Natural killer cell (primary cell): ENCODE data around the gene PKN2. TPM values are rescaled to one million over a fixed set of nuclear protein-coding genes. Genes with fewer than 3 reads are reported as not detected.

ENCODE experiments used
- ATAC-seq, 3 donors: fragments of 150-1000 bp in 2 of 3; fragments of 200-7000 bp in 1 of 3; cut with Tn5 transposase; 1 replicate in 1 of 3; 2 replicates in 2 of 3; pipeline ENCODE4 v1.10.0; 2021; ENCODE audit warnings: mild to moderate bottlenecking in 2 of 3, moderate library complexity in 2 of 3
- DNase-seq, 2 donors: peaks; one replicate each; pipeline versions ENCODE4 v3.0.0 to v3.0.0-alpha.2; 2013 to 2021; ENCODE audit warnings: mixed read lengths in 1 of 2
- H3K27ac ChIP-seq: one replicate; pipeline ENCODE4 v1.5.1; 2013; ENCODE audit warnings: mild to moderate bottlenecking, low read length
- H3K27me3 ChIP-seq: one replicate; pipeline ENCODE4 v1.6.1; 2013; ENCODE audit warnings: low read length; ENCODE audit not compliant: control insufficient read depth, insufficient read depth
- H3K36me3 ChIP-seq: one replicate; pipeline ENCODE4 v1.6.1; 2013; ENCODE audit warnings: low read length; ENCODE audit not compliant: control insufficient read depth, insufficient read depth
- H3K4me1 ChIP-seq: one replicate; pipeline ENCODE4 v1.6.1; 2013; ENCODE audit warnings: low read length; ENCODE audit not compliant: control insufficient read depth, insufficient read depth
- H3K4me3 ChIP-seq: one replicate; pipeline ENCODE4 v1.5.1; 2013; ENCODE audit warnings: low read length
- H3K9me3 ChIP-seq: one replicate; pipeline ENCODE4 v1.6.1; 2013; ENCODE audit warnings: low read length; ENCODE audit not compliant: control insufficient read depth, insufficient read depth
- H3K27ac Mint-ChIP-seq, 2 donors: one replicate each; pipeline ENCODE4 v1.8.0; 2022; ENCODE audit warnings: mild to moderate bottlenecking in 2 of 2, mixed read lengths in 2 of 2, moderate library complexity in 1 of 2
- H3K27me3 Mint-ChIP-seq, 2 donors: one replicate each; pipeline ENCODE4 v1.8.0; 2022; ENCODE audit warnings: low read depth in 2 of 2, mixed read lengths in 2 of 2
- H3K36me3 Mint-ChIP-seq: one replicate; pipeline ENCODE4 v1.8.0; 2022; ENCODE audit warnings: mixed read lengths
- H3K4me1 Mint-ChIP-seq, 2 donors: one replicate each; pipeline ENCODE4 v1.8.0; 2022; ENCODE audit warnings: mixed read lengths in 2 of 2
- H3K4me3 Mint-ChIP-seq: one replicate; pipeline ENCODE4 v1.8.0; 2022; ENCODE audit warnings: mild to moderate bottlenecking, moderate library complexity, mixed read lengths
- H3K9me3 Mint-ChIP-seq, 2 donors: one replicate each; pipeline ENCODE4 v1.8.0; 2022; ENCODE audit warnings: mixed read lengths in 2 of 2
- WGBS: methylation state at CpG from one replicate; pipeline ENCODE4 v1.1.7; 2013; ENCODE audit warnings: missing lambda C conversion rate; ENCODE audit not compliant: insufficient coverage; 5-methylcytosine and 5-hydroxymethylcytosine counted together
- intact Hi-C: fragments of 100-400 bp; cut with micrococcal nuclease; formaldehyde crosslinking; loops from one replicate; pipeline ENCODE4 v1.14.2; 2022
- total RNA-seq, 4 donors: library from RNA; stranded (reverse); fragments of 120-200 nt in 1 of 4; gene quantifications; one replicate each; pipeline versions ENCODE4 v1.2.3 to v1.2.4, GENCODE V29; 2013 to 2022
- TF ChIP-seq, protein P1 (sequence below): fragments of 200-600 bp; IDR thresholded peaks from one replicate; pipeline ENCODE4 v1.8.0; 2022; ENCODE audit warnings: antibody characterized with exemption

Gene PKN2
- total RNA-seq, 3 donors from 2014 or later (not counting 1 experiment from before 2014, with no cell fraction given), result 40.8 to 50.1 (median 47.2) TPM

GRCh38 chr1:88673446-88673845 is 10.6 kb upstream of the PKN2 start:
- Histone ChIP-seq H3K27me3 (peaks cover 3% of the 10 kb centered on the region), H3K4me1 (no peaks in the 10 kb centered on the region), H3K9me3 (no peaks in the 10 kb centered on the region), H3K4me3 (no peak overlapping the region), H3K36me3 (no peaks in the 10 kb centered on the region), H3K27ac (no peak overlapping the region)
- DNase-seq, result no peak
- Mint-ChIP-seq H3K36me3 (no peaks in the 10 kb centered on the region), H3K4me3 (no peak overlapping the region), H3K4me1 (no peaks in the 10 kb centered on the region), H3K27me3 (peaks cover 12 to 14% of the 10 kb centered on the region in 2 donors), H3K27ac (no peak overlapping the region), H3K9me3 (no peaks in the 10 kb centered on the region)
- TF ChIP-seq, protein P1, sequence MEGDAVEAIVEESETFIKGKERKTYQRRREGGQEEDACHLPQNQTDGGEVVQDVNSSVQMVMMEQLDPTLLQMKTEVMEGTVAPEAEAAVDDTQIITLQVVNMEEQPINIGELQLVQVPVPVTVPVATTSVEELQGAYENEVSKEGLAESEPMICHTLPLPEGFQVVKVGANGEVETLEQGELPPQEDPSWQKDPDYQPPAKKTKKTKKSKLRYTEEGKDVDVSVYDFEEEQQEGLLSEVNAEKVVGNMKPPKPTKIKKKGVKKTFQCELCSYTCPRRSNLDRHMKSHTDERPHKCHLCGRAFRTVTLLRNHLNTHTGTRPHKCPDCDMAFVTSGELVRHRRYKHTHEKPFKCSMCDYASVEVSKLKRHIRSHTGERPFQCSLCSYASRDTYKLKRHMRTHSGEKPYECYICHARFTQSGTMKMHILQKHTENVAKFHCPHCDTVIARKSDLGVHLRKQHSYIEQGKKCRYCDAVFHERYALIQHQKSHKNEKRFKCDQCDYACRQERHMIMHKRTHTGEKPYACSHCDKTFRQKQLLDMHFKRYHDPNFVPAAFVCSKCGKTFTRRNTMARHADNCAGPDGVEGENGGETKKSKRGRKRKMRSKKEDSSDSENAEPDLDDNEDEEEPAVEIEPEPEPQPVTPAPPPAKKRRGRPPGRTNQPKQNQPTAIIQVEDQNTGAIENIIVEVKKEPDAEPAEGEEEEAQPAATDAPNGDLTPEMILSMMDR, result no peak
- no peak for ATAC-seq
- intact Hi-C loops, result no loop called here

DNA sequence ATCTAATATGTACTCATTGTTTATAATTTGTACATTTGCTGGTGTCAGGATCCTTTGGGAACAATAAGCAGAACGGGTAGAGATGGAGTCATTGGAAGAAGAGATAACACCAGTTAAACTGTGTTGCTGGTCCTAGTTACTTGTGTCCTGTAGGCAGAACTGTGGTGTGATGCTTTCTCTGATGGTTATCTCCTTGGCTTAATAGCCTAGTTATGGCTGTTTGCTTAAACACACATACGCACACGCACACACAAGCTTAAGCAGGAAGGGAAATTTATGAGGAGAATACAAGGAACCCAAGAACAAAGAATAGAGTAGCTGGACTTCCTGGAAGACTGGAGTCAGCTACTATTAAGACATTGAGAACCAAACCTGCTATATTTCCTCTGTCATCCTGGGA is 5.7 kb upstream of the PKN2 start:
- no peak for ATAC-seq
- Histone ChIP-seq H3K36me3 (no peaks in the 10 kb centered on the region), H3K4me3 (no peak overlapping the region), H3K9me3 (no peaks in the 10 kb centered on the region), H3K27me3 (peaks cover 3% of the 10 kb centered on the region), H3K27ac (no peak overlapping the region), H3K4me1 (peaks cover 6% of the 10 kb centered on the region)
- H3K36me3 Mint-ChIP-seq, result no peaks in the 10 kb centered on the region
- no peak overlapping the region for H3K4me3 Mint-ChIP-seq
- no peak overlapping the region for H3K27ac Mint-ChIP-seq
- H3K9me3 Mint-ChIP-seq, result no peaks in the 10 kb centered on the region
- TF ChIP-seq, protein P1, result no peak
- H3K4me1 Mint-ChIP-seq, result peaks cover 9 to 10% of the 10 kb centered on the region in 2 donors
- 85% methylated on average over 3 of the region's 3 CpGs for WGBS
- no peak for DNase-seq
- intact Hi-C loops, result no loop called here
- no peaks in the 10 kb centered on the region for H3K27me3 Mint-ChIP-seq

GRCh38 chr1:88680471-88680870 is 3.6 kb upstream of the PKN2 start:
- Mint-ChIP-seq H3K36me3 (no peaks in the 10 kb centered on the region), H3K27ac (no peak overlapping the region)
- ATAC-seq, result no peak

More at GRCh38 chr1:88680471-88680870, 3.6 kb upstream of the PKN2 start:
- Mint-ChIP-seq H3K4me1 (peaks cover 20 to 25% of the 10 kb centered on the region in 2 donors), H3K4me3 (no peak overlapping the region), H3K9me3 (no peaks in the 10 kb centered on the region), H3K27me3 (no peaks in the 10 kb centered on the region)
- intact Hi-C loops, result loop anchor here (5.0 to 10.0 kb wide), 3 partner anchors 1343 to 1976 kb away; partner anchors contain the start of genes HS2ST1, SELENOF and SH3GLB1
- Histone ChIP-seq H3K27me3 (no peaks in the 10 kb centered on the region), H3K27ac (no peak overlapping the region), H3K4me3 (no peak overlapping the region), H3K36me3 (no peaks in the 10 kb centered on the region), H3K4me1 (peaks cover 12% of the 10 kb centered on the region), H3K9me3 (no peaks in the 10 kb centered on the region)
- TF ChIP-seq, protein P1, result no peak
- DNase-seq, result no peak
- whole genome bisulfite sequencing, result 100% methylated on average over 1 of the region's 3 CpGs
